ENCODE data around the gene MYRF. TPM values are rescaled to one million over a fixed set of nuclear protein-coding genes. Genes with fewer than 3 reads are reported as not detected.

MYRF gene
- total and polyA plus RNA-seq, 4 donors: 0.23 to 2.3 (median 1.0) TPM

DNA sequence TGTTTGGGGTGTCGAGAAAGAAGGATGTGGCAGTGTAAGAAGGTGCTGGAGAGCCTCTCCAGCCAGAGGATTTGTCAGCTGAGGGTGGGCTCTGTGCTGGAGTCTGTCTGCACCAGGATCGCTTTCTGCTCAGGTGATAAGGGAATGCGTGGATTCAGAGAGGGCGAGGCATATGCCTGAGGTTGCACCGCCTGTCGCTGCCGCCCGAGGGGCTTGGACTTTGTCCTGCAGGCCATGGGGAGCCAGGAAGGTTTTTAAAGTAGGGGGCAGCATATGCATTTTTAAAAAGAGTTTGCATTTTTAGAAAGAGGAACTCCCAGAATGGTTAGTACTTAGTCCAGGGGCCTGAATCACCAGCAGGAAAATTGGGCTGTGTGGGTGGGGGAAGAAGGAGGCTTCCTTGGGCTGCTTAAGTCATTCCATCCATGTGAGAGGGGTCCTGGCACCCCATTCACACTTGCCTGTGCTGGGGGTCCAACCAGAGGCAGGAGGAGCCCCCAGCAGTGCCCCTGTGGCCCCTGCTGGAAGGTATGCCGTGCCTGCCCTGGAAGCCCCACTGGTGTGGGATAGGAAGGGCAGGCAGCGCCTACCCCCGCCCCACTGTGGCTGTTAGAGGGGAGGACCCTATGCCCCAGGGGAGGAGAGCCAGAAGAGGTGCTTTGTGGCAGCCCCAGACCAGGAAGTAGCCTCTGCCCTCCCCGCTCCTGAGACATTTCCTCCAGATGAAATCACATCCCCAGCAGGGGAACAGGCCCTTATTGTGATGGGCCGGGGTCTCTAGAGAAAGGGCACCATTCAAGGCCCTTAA is 35.8 kb upstream of the MYRF start:
- H3K4me3 ChIP-seq (ENCODE audit: low read length in 2 of 2): no peak overlapping the region

DNA sequence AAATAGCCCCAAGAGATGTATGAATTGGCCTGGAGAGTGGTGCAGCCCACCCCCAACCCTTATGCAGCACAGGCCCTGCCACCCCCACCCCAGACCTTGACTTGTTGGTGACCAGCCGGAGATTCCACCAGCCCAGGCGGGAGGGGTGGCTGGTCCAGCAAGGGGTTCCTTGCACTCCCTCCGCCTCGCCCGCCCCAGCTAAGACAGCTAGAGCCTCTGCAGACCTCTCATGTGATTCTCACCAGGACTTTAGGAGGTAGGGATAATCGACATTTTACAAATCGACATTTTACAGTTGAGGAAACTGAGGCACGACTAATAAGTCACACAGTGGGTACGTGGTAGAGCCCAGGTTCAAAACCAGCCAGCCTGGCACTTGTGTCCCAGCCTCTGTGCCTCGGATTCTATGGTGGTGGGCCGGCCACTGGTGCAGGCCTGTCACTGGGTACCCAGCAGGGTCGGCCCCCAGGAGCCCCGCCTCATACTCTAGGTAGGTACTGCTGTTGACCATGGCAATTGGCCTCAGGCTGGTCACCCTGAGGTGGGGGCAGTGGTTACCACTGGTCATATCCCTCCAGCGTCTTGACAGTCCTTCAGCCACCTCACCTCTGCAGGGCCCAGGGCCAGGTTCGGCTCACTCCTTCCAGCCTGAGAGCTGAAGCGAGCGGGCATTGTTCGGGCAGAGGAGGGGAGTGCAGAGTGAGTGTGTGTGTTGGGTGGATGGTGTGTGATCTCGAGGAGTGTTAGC is 35.0 kb upstream of the MYRF start:
- intact Hi-C loops (cut with DNase I): no loop called here
- Histone ChIP-seq H3K27ac (ENCODE audit: low read depth in 1 of 2, low read length in 2 of 2) (no peak overlapping the region), H3K9me3 (ENCODE audit: control insufficient read depth, low read length) (no peaks in the 10 kb centered on the region), H3K36me3 (ENCODE audit: control insufficient read depth in 1 of 2, insufficient read depth in 2 of 2, low read length in 1 of 2) (no peaks in the 10 kb centered on the region), H3K27me3 (ENCODE audit: control insufficient read depth in 1 of 2, insufficient read depth in 2 of 2, low read length in 1 of 2) (no peaks in the 10 kb centered on the region), H3K4me1 (ENCODE audit: control insufficient read depth in 1 of 2, insufficient read depth in 2 of 2, low read length in 2 of 2) (no peaks in the 10 kb centered on the region), H3K4me3 (ENCODE audit: low read length in 2 of 2) (no peak overlapping the region)
- ATAC-seq (ENCODE audit: low FRiP score) (no peak), DNase-seq (no peak)
- WGBS, 2 donors: 88 to 91% methylated on average over 19 of the region's 19 CpGs

More for the DNA sequence above, 35.8 kb upstream of the MYRF start:
- Histone ChIP-seq H3K4me1 (ENCODE audit: control insufficient read depth in 1 of 2, insufficient read depth in 2 of 2, low read length in 2 of 2) (no peaks in the 10 kb centered on the region), H3K27ac (ENCODE audit: low read depth in 1 of 2, low read length in 2 of 2) (no peak overlapping the region), H3K27me3 (ENCODE audit: control insufficient read depth in 1 of 2, insufficient read depth in 2 of 2, low read length in 1 of 2) (no peaks in the 10 kb centered on the region), H3K9me3 (ENCODE audit: control insufficient read depth, low read length) (no peaks in the 10 kb centered on the region), H3K36me3 (ENCODE audit: control insufficient read depth in 1 of 2, insufficient read depth in 2 of 2, low read length in 1 of 2) (no peaks in the 10 kb centered on the region)
- intact Hi-C loops (cut with DNase I): no loop called here
- WGBS, 2 donors: 92 to 93% methylated on average over 13 of the region's 13 CpGs
- DNase-seq (no peak), ATAC-seq (ENCODE audit: low FRiP score) (no peak)

DNA sequence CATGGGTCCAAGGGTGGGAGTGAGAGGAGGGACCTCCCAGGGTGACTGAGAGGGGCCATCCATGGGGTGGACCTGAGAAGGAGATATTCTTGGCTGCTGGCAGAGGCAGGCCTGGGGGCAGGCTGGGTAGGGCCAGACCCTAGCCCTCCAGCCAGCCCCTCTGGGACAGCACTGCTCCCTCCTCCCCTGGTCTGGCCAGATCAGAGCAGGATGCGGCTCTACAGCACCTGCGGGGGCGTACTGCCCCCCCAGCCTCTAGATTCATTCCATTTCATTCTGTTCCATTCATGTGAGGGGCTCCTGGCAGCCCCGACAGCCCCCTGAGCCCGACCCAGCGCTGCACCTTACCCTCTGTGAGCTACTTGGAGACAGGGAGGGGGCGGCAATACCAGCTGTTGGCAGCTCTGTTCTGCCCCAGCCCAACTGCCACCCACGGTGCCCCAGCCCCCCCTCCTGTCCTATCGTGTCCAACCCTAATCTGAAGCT is 34.3 kb upstream of the MYRF start:
- DNase-seq: no peak
- no peaks in the 10 kb centered on the region for H3K4me1 ChIP-seq (ENCODE audit: control insufficient read depth in 1 of 2, insufficient read depth in 2 of 2, low read length in 2 of 2)
- 12% methylated on average over 8 to 9 of the region's 9 CpGs for WGBS, 2 donors
- peak overlapping the region in 1 of 2 donors; percentile 46 for H3K4me3 ChIP-seq (ENCODE audit: low read length in 2 of 2)
- no peaks in the 10 kb centered on the region for H3K27me3 ChIP-seq (ENCODE audit: control insufficient read depth in 1 of 2, insufficient read depth in 2 of 2, low read length in 1 of 2)
- no peaks in the 10 kb centered on the region for H3K36me3 ChIP-seq (ENCODE audit: control insufficient read depth in 1 of 2, insufficient read depth in 2 of 2, low read length in 1 of 2)
- intact Hi-C loops (cut with DNase I): no loop called here
- H3K27ac ChIP-seq (ENCODE audit: low read depth in 1 of 2, low read length in 2 of 2): no peak overlapping the region
- H3K9me3 ChIP-seq (ENCODE audit: control insufficient read depth, low read length): no peaks in the 10 kb centered on the region
- no peak for ATAC-seq (ENCODE audit: low FRiP score)

DNA sequence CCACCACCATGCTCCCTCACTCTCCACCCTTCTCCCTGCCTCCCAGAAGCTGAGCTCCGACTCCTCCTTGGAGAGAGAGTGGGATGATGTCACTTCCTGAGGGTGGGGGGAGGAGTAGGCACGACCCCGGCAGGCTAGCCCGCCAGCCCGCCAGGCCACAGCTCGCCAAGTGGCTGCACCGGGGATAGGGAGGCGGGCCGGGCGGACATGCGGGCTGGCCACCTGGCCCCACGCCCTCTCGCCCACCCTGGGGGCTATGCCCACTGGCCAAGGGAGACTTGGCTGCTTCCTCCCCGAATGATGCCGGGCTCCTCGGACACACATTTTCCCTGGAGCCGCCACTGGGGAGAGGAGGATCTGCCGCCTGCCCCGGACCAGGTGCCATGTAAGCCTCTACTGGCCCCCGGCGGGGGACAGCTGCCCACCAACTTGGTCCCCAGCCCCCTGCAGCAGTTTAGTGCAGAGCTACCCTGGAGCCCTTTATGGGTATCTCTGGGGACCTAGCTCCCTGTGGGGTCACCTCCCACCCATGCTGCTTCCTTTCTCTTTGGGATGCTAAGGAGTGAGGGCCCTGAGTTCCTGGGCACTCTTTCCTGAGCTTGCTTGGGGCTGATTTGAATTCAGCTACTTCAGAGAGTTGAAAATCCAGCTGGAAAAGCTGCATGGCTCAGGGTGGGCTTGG is 33.7 kb upstream of the MYRF start:
- ATAC-seq (ENCODE audit: low FRiP score): peak; percentile 76
- Histone ChIP-seq H3K27ac (ENCODE audit: low read depth in 1 of 2, low read length in 2 of 2) (no peak overlapping the region), H3K36me3 (ENCODE audit: control insufficient read depth in 1 of 2, insufficient read depth in 2 of 2, low read length in 1 of 2) (no peaks in the 10 kb centered on the region), H3K27me3 (ENCODE audit: control insufficient read depth in 1 of 2, insufficient read depth in 2 of 2, low read length in 1 of 2) (no peaks in the 10 kb centered on the region), H3K4me1 (ENCODE audit: control insufficient read depth in 1 of 2, insufficient read depth in 2 of 2, low read length in 2 of 2) (no peaks in the 10 kb centered on the region), H3K9me3 (ENCODE audit: control insufficient read depth, low read length) (no peaks in the 10 kb centered on the region), H3K4me3 (ENCODE audit: low read length in 2 of 2) (peak overlapping the region; percentile 5 to 46)
- intact Hi-C loops (cut with DNase I): no loop called here
- WGBS, 2 donors: 7 to 9% methylated on average over 13 to 21 of the region's 21 CpGs
- DNase-seq: peak; percentile 72 to 83

DNA sequence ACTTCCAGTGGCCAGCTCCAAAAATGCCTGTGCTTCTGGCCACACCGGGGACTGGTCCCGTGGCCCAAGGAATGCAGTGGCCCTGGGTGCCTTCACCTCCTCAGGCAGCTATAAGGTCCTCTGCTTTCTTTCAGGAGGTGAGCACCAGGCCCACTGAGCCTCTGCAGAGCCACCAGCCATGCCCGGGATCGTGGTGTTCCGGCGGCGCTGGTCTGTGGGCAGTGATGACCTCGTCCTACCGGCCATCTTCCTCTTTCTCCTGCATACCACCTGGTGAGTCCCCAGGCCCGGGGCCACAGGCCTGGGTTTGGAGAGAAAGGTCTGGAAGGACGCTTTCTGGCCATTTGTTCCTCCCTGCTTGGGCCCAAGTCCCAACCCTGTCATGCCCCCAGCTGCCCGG is 32.5 kb upstream of the MYRF start:
- WGBS, 2 donors: 86 to 98% methylated on average over 12 of the region's 12 CpGs
- H3K4me1 ChIP-seq (ENCODE audit: control insufficient read depth in 1 of 2, insufficient read depth in 2 of 2, low read length in 2 of 2): no peaks in the 10 kb centered on the region
- H3K9me3 ChIP-seq (ENCODE audit: control insufficient read depth, low read length): no peaks in the 10 kb centered on the region
- no peak for DNase-seq
- no peak overlapping the region for H3K27ac ChIP-seq (ENCODE audit: low read depth in 1 of 2, low read length in 2 of 2)
- H3K36me3 ChIP-seq (ENCODE audit: control insufficient read depth in 1 of 2, insufficient read depth in 2 of 2, low read length in 1 of 2): no peaks in the 10 kb centered on the region
- intact Hi-C loops (cut with DNase I): no loop called here
- no peak for ATAC-seq (ENCODE audit: low FRiP score)
- H3K4me3 ChIP-seq (ENCODE audit: low read length in 2 of 2): no peak overlapping the region
- no peaks in the 10 kb centered on the region for H3K27me3 ChIP-seq (ENCODE audit: control insufficient read depth in 1 of 2, insufficient read depth in 2 of 2, low read length in 1 of 2)

DNA sequence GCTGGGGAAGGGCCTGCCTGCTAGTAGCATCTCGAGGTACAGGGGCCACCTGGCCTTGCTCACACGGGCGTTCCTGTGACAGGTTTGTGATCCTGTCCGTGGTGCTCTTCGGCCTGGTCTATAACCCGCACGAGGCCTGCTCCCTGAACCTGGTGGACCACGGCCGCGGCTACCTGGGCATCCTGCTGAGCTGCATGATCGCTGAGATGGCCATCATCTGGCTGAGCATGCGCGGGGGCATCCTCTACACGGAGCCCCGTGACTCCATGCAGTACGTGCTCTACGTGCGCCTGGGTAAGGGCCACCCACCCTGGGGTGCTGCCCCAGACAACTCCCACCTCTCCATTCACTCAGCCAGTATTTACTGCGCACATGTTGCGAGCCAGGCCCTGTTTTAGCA is 31.8 kb upstream of the MYRF start:
- intact Hi-C loops (cut with DNase I): no loop called here
- WGBS, 2 donors: 97% methylated on average over 20 of the region's 20 CpGs
- Histone ChIP-seq H3K27me3 (ENCODE audit: control insufficient read depth in 1 of 2, insufficient read depth in 2 of 2, low read length in 1 of 2) (no peaks in the 10 kb centered on the region), H3K4me3 (ENCODE audit: low read length in 2 of 2) (no peak overlapping the region), H3K27ac (ENCODE audit: low read depth in 1 of 2, low read length in 2 of 2) (no peak overlapping the region), H3K9me3 (ENCODE audit: control insufficient read depth, low read length) (no peaks in the 10 kb centered on the region), H3K4me1 (ENCODE audit: control insufficient read depth in 1 of 2, insufficient read depth in 2 of 2, low read length in 2 of 2) (no peaks in the 10 kb centered on the region), H3K36me3 (ENCODE audit: control insufficient read depth in 1 of 2, insufficient read depth in 2 of 2, low read length in 1 of 2) (no peaks in the 10 kb centered on the region)
- no peak for ATAC-seq (ENCODE audit: low FRiP score)
- DNase-seq: no peak

DNA sequence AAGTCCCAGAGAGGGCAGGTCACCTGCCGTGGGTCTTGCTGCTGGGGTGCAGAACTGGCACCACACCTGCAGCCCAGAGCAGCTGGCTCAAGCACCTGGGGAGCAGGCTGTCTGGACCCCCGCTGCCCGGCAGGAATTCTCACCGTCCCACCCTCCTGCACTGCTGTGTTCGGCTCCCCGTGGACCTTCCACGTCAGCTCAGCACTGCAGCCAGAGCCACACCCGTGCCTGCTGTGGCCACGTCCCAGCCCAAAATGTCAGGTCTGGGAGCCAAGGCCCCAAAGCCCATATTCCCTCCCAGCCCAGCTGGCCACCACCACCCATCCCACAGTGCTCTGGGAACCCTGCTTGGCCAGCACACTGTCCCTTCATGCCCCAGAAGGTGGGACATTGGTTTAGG is 28.0 kb upstream of the MYRF start:
- intact Hi-C loops (cut with DNase I): no loop called here
- no peak overlapping the region for H3K27ac ChIP-seq (ENCODE audit: low read depth in 1 of 2, low read length in 2 of 2)
- H3K9me3 ChIP-seq (ENCODE audit: control insufficient read depth, low read length): no peaks in the 10 kb centered on the region
- no peak for ATAC-seq (ENCODE audit: low FRiP score)
- WGBS, 2 donors: 92% methylated on average over 6 to 9 of the region's 9 CpGs
- no peaks in the 10 kb centered on the region for H3K27me3 ChIP-seq (ENCODE audit: control insufficient read depth in 1 of 2, insufficient read depth in 2 of 2, low read length in 1 of 2)
- H3K36me3 ChIP-seq (ENCODE audit: control insufficient read depth in 1 of 2, insufficient read depth in 2 of 2, low read length in 1 of 2): no peaks in the 10 kb centered on the region
- H3K4me3 ChIP-seq (ENCODE audit: low read length in 2 of 2): no peak overlapping the region
- H3K4me1 ChIP-seq (ENCODE audit: control insufficient read depth in 1 of 2, insufficient read depth in 2 of 2, low read length in 2 of 2): no peaks in the 10 kb centered on the region
- DNase-seq: no peak

DNA sequence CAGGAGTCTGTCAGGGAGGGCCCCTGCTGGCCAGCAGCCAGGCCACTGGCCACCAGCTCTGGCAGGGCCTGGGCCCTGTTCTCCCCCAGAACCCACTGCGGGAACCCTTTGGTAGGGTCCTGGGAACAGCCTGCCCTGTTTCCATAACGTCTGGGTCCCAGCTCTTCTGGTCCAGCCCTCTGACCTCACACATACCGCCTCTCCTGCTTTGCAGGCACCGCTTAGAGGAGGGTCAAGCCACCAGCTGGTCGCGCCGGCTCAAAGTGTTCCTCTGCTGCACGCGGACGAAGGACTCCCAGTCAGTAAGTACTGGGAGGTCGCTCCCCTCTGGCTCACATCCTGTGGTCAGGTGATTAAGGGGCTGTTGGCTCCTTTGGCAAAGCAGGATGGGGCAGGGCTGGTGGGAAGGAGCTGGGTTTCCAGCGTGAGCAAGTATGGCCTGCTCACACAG is 26.6 kb upstream of the MYRF start:
- intact Hi-C loops (cut with DNase I): no loop called here
- Histone ChIP-seq H3K9me3 (ENCODE audit: control insufficient read depth, low read length) (no peaks in the 10 kb centered on the region), H3K4me1 (ENCODE audit: control insufficient read depth in 1 of 2, insufficient read depth in 2 of 2, low read length in 2 of 2) (no peaks in the 10 kb centered on the region), H3K27ac (ENCODE audit: low read depth in 1 of 2, low read length in 2 of 2) (no peak overlapping the region), H3K36me3 (ENCODE audit: control insufficient read depth in 1 of 2, insufficient read depth in 2 of 2, low read length in 1 of 2) (no peaks in the 10 kb centered on the region), H3K27me3 (ENCODE audit: control insufficient read depth in 1 of 2, insufficient read depth in 2 of 2, low read length in 1 of 2) (no peaks in the 10 kb centered on the region), H3K4me3 (ENCODE audit: low read length in 2 of 2) (no peak overlapping the region)
- DNase-seq: no peak
- ATAC-seq (ENCODE audit: low FRiP score): no peak
- WGBS, 2 donors: 80 to 84% methylated on average over 12 of the region's 12 CpGs

All from aorta (tissue), 5 donors.